Measurements from ENCODE around the gene MAP1LC3C. TPM values are rescaled to one million over a fixed set of nuclear protein-coding genes. Genes with fewer than 3 reads are reported as not detected.

MAP1LC3C gene
- total and polyA plus RNA-seq, 10 of the 15 experiments (the other 5 are each of a cell fraction or from before 2014, with no cell fraction given), result 0.19 TPM; not detected in 9

- 100% methylated on average over 1 of the region's 1 CpG for WGBS (ENCODE audit: insufficient coverage, insufficient replicate concordance, low lambda C conversion rate, missing lambda C conversion rate)
- Histone ChIP-seq H3K4me3 (no peak overlapping the region), H2AFZ (ENCODE audit: control insufficient read depth, low read depth, low read length) (no peak overlapping the region), H3K9ac (ENCODE audit: control insufficient read depth, insufficient read depth, low read length) (no peak overlapping the region), H4K20me1 (ENCODE audit: control insufficient read depth, insufficient read depth) (no peaks in the 10 kb centered on the region; the same call in 1 of the 2 replicates), H3K36me3 (ENCODE audit: control insufficient read depth in 2 of 2, insufficient read depth in 2 of 2, low read length in 1 of 2) (no peaks in the 10 kb centered on the region), H3K9me3 (replicated peaks; ENCODE audit: control insufficient read depth, insufficient read depth, low read length) (no peaks in the 10 kb centered on the region), H3K79me2 (ENCODE audit: control insufficient read depth, insufficient read depth, low read length) (no peaks in the 10 kb centered on the region), H3K27me3 (replicated peaks in 1 of 2; ENCODE audit: control insufficient read depth in 2 of 2, insufficient read depth in 2 of 2, low read length in 1 of 2) (no peaks in the 10 kb centered on the region), H3K4me1 (ENCODE audit: control insufficient read depth, insufficient read depth, low read length) (no peaks in the 10 kb centered on the region), H3K27ac (ENCODE audit: control insufficient read depth, insufficient read depth) (no peak overlapping the region), H3K4me2 (ENCODE audit: control insufficient read depth, insufficient read depth) (no peak overlapping the region)
- no peak for ATAC-seq
- ChIA-PET CTCF (no interaction called here), POLR2A (no interaction called here), SMC1A (ENCODE audit: uncharacterized antibody, unreplicated experiment) (no interaction called here), RAD21 (ENCODE audit: unreplicated experiment) (no interaction called here)
- in situ Hi-C loops (cut with MboI) (loop anchor here (5.0 kb wide), 1 partner anchor 52 kb away; no protein-coding TSS in a partner anchor), intact Hi-C loops (cut with micrococcal nuclease; ENCODE audit: unreplicated experiment) (no loop called here)
- no TSS peak for BruUV-seq (replicated peaks)
- FAIRE-seq, result no peak
- DNase-seq (ENCODE audit: low read depth, low spot score), result no peak
- TF ChIP-seq TCF3 (IDR thresholded peaks at IDR 0.05; ENCODE audit: borderline replicate concordance, insufficient read depth, low read depth, low read length) (no peak), MTA2 (IDR thresholded peaks at IDR 0.05; ENCODE audit: low read depth) (no peak), ETV6 (conservative IDR thresholded peaks at IDR 0.05 in 1 of 2, IDR thresholded peaks at IDR 0.05 in 1 of 2; ENCODE audit: borderline replicate concordance in 1 of 2, low read depth in 1 of 2) (no peak), NFYA (IDR thresholded peaks at IDR 0.05; ENCODE audit: borderline replicate concordance, low read depth, low read length) (no peak), HDAC2 (IDR thresholded peaks at IDR 0.05) (no peak), CBX5 (IDR thresholded peaks at IDR 0.05; ENCODE audit: low read depth) (no peak), SP1 (IDR thresholded peaks at IDR 0.05; ENCODE audit: low read depth, low read length) (no peak), TAF1 (IDR thresholded peaks at IDR 0.05; ENCODE audit: borderline replicate concordance, low read depth, low read length) (no peak)
Observed at GRCh38 chr1:242030071-242030470, 31.2 kb upstream of the MAP1LC3C start.

GRCh38 chr1:242025681-242026080 is 26.8 kb upstream of the MAP1LC3C start:
- ChIA-PET RAD21 (ENCODE audit: unreplicated experiment) (no interaction called here), SMC1A (ENCODE audit: uncharacterized antibody, unreplicated experiment) (no interaction called here), POLR2A (no interaction called here), CTCF (no interaction called here)
- no peaks in the 10 kb centered on the region for H3K27me3 ChIP-seq (replicated peaks in 1 of 2; ENCODE audit: control insufficient read depth in 2 of 2, insufficient read depth in 2 of 2, low read length in 1 of 2)
- no peaks in the 10 kb centered on the region for H3K79me2 ChIP-seq (ENCODE audit: control insufficient read depth, insufficient read depth, low read length)
- no TSS peak for BruUV-seq (replicated peaks)
- H3K27ac ChIP-seq (ENCODE audit: control insufficient read depth, insufficient read depth), result no peak overlapping the region
- no peak for DNase-seq (ENCODE audit: low read depth, low spot score)
- H3K4me2 ChIP-seq (ENCODE audit: control insufficient read depth, insufficient read depth), result no peak overlapping the region
- H3K9me3 ChIP-seq (replicated peaks; ENCODE audit: control insufficient read depth, insufficient read depth, low read length), result no peaks in the 10 kb centered on the region
- no peak for FAIRE-seq
- intact Hi-C loops (cut with micrococcal nuclease; ENCODE audit: unreplicated experiment), result no loop called here
- no peak overlapping the region for H2AFZ ChIP-seq (ENCODE audit: control insufficient read depth, low read depth, low read length)
- in situ Hi-C loops (cut with MboI), result no loop called here
- no peaks in the 10 kb centered on the region for H3K36me3 ChIP-seq (ENCODE audit: control insufficient read depth in 2 of 2, insufficient read depth in 2 of 2, low read length in 1 of 2)
- no peaks in the 10 kb centered on the region for H4K20me1 ChIP-seq (ENCODE audit: control insufficient read depth, insufficient read depth)
- no peak overlapping the region for H3K4me3 ChIP-seq
- H3K9ac ChIP-seq (ENCODE audit: control insufficient read depth, insufficient read depth, low read length), result no peak overlapping the region
- ATAC-seq, result no peak
- no peaks in the 10 kb centered on the region for H3K4me1 ChIP-seq (ENCODE audit: control insufficient read depth, insufficient read depth, low read length)
- 71% methylated on average over 13 of the region's 13 CpGs for WGBS (ENCODE audit: insufficient coverage, insufficient replicate concordance, low lambda C conversion rate, missing lambda C conversion rate)
- TF ChIP-seq CUX1 (IDR thresholded peaks at IDR 0.05; ENCODE audit: insufficient replicate concordance, low read depth, low read length) (no peak), BCLAF1 (IDR thresholded peaks at IDR 0.05) (no peak), TCF7 (IDR thresholded peaks at IDR 0.05; ENCODE audit: borderline replicate concordance) (no peak)
